K562 (cell line): Measurements from ENCODE around the gene ZDHHC24. TPM values are rescaled to one million over a fixed set of nuclear protein-coding genes. Genes with fewer than 3 reads are reported as not detected.

ENCODE experiments used
- CREM ChIP-seq: IDR thresholded peaks from 2 replicates; pipeline ENCODE4 v1.6.1; 2014; ENCODE audit warnings: antibody characterized with exemption, low read depth
- GABPA ChIP-seq: fragments of 200-800 bp; sonication (Bioruptor generic); conservative IDR thresholded peaks from 2 replicates; pipeline ENCODE4 v1.6.1; 2016; ENCODE audit warnings: low read depth, missing genetic modification characterization, missing compliant biosample characterization
- GATA2 ChIP-seq: sonication (generic); formaldehyde crosslinking; IDR thresholded peaks from 2 replicates; pipeline ENCODE4 v1.4.0; 2020; ENCODE audit warnings: mild to moderate bottlenecking, missing genetic modification reagents
- HDAC8 ChIP-seq: fragments of 450-650 bp; IDR thresholded peaks from 2 replicates; pipeline ENCODE4 v1.6.1; 2016; ENCODE audit warnings: mild to moderate bottlenecking, missing genetic modification characterization, moderate library complexity, missing compliant biosample characterization
- HMGN3 ChIP-seq: IDR thresholded peaks from 2 replicates; pipeline ENCODE4 v1.6.1; 2011; ENCODE audit warnings: borderline replicate concordance, low read depth, mild to moderate bottlenecking, mixed read lengths, low read length; ENCODE audit not compliant: insufficient read length; ENCODE audit errors: extremely low read depth
- LCOR ChIP-seq: sonication (generic); formaldehyde crosslinking; IDR thresholded peaks from 2 replicates; pipeline ENCODE4 v1.8.0; 2022; ENCODE audit warnings: mild to moderate bottlenecking, missing genetic modification reagents
- MTA1 ChIP-seq: fragments of 450-650 bp; IDR thresholded peaks from 2 replicates; pipeline ENCODE4 v1.6.1; 2017; ENCODE audit warnings: borderline replicate concordance
- PHB ChIP-seq: fragments of 250-450 bp; sonication (Bioruptor Pico); IDR thresholded peaks from 2 replicates; pipeline ENCODE4 v1.5.0; 2021
- PHF20 ChIP-seq: fragments of 450-650 bp; IDR thresholded peaks from 2 replicates; pipeline ENCODE4 v1.6.1; 2018; ENCODE audit not compliant: partially characterized antibody
- PHTF2 ChIP-seq: fragments of 250-450 bp; sonication (Bioruptor Pico); IDR thresholded peaks from 2 replicates; pipeline ENCODE4 v1.5.0; 2021; ENCODE audit warnings: mild to moderate bottlenecking
- POLR2G ChIP-seq: fragments of 200-400 bp; formaldehyde crosslinking; IDR thresholded peaks from 2 replicates; pipeline ENCODE4 v1.6.1; 2017; ENCODE audit warnings: low read depth, mild to moderate bottlenecking, antibody characterized with exemption, low read length, moderate library complexity
- POLR2H ChIP-seq: IDR thresholded peaks from 2 replicates; pipeline ENCODE4 v1.6.1; 2016; ENCODE audit warnings: missing genetic modification characterization, low read depth, mild to moderate bottlenecking, control low read depth, missing compliant biosample characterization, moderate library complexity
- RBM14 ChIP-seq: fragments of 200-400 bp; formaldehyde crosslinking; IDR thresholded peaks from 2 replicates; pipeline ENCODE4 v1.6.1; 2018; ENCODE audit warnings: low read depth, mild to moderate bottlenecking, low read length, moderate library complexity, borderline replicate concordance; ENCODE audit not compliant: insufficient read depth
- RBM17 ChIP-seq: fragments of 200-400 bp; formaldehyde crosslinking; IDR thresholded peaks from 2 replicates; pipeline ENCODE4 v1.6.1; 2017; ENCODE audit warnings: low read depth, mild to moderate bottlenecking, low read length, borderline replicate concordance
- STAT5B ChIP-seq: fragments of 250-450 bp; sonication (Bioruptor Pico); IDR thresholded peaks from 2 replicates; pipeline ENCODE4 v1.8.0; 2021; ENCODE audit warnings: mild to moderate bottlenecking, inconsistent platforms
- TBL1XR1 ChIP-seq, 2 experiments: IDR thresholded peaks; 2 replicates each; pipeline ENCODE4 v1.6.1; 2012; ENCODE audit warnings: improper control_type of control experiment in 2 of 2, low read length in 2 of 2, mild to moderate bottlenecking in 1 of 2
- TEAD2 ChIP-seq: fragments of 450-650 bp; IDR thresholded peaks from 2 replicates; pipeline ENCODE4 v1.6.1; 2016; ENCODE audit warnings: missing genetic modification characterization, control low read depth, missing compliant biosample characterization
- THRAP3 ChIP-seq: fragments of 450-650 bp; IDR thresholded peaks from 2 replicates; pipeline ENCODE4 v1.6.1; 2016; ENCODE audit warnings: mild to moderate bottlenecking, inconsistent platforms, borderline replicate concordance
- TRIM25 ChIP-seq: fragments of 450-650 bp; IDR thresholded peaks from 2 replicates; pipeline ENCODE4 v1.7.0; 2016; ENCODE audit warnings: borderline replicate concordance
- WHSC1 ChIP-seq: IDR thresholded peaks from one replicate; pipeline ENCODE4 v1.6.1; 2012; ENCODE audit warnings: low read length, control low read depth, inconsistent platforms
- ZBTB17 ChIP-seq: fragments of 450-650 bp; formaldehyde crosslinking; IDR thresholded peaks from 2 replicates; pipeline ENCODE4 v1.4.0; 2020; ENCODE audit warnings: mild to moderate bottlenecking
- ZNF165 ChIP-seq: fragments of 250-450 bp; sonication (Bioruptor Pico); IDR thresholded peaks from 2 replicates; pipeline ENCODE4 v1.4.0; 2020; ENCODE audit warnings: borderline replicate concordance
- ZNF280B ChIP-seq: fragments of 250-450 bp; sonication (Bioruptor Pico); IDR thresholded peaks from 2 replicates; pipeline ENCODE4 v1.5.1; 2021; ENCODE audit warnings: mild to moderate bottlenecking
- ZNF436 ChIP-seq: fragments of 250-450, 450-650 bp; sonication (Bioruptor Pico); formaldehyde crosslinking; IDR thresholded peaks from 2 replicates; pipeline ENCODE4 v1.7.0; 2020; ENCODE audit warnings: mild to moderate bottlenecking
- ZNF589 ChIP-seq: fragments of 200-800 bp; sonication (Bioruptor generic); IDR thresholded peaks from 2 replicates; pipeline ENCODE4 v1.6.1; 2016; ENCODE audit warnings: low read depth, missing genetic modification characterization, missing compliant biosample characterization
- ZNF79 ChIP-seq: fragments of 250-450 bp; sonication (Bioruptor Pico); IDR thresholded peaks from 2 replicates; pipeline ENCODE4 v1.4.0; 2020; ENCODE audit warnings: low read depth, mild to moderate bottlenecking, moderate library complexity
- ZZZ3 ChIP-seq: fragments of 450-650 bp; IDR thresholded peaks from 2 replicates; pipeline ENCODE4 v1.6.1; 2016; ENCODE audit warnings: antibody characterized with exemption, mild to moderate bottlenecking, moderate library complexity
- polyA plus RNA-seq, 8 experiments: library from polyadenylated mRNA; depleted of rRNA in 4 of 8; stranded (reverse) in 5 of 8; unstranded in 3 of 8; fragments of >200 nt; fragmentation: Nextera tagmentation in 2 of 8; fragmentation: Illumina TruSeq in 1 of 8; extraction: Ambion mirVana in 2 of 8; extraction: Trizol in 1 of 8; gene quantifications; 2 replicates each; pipeline versions ENCODE4 v1.2.1 to v1.2.3, GENCODE V29; 2011 to 2014; ENCODE audit warnings: inconsistent platforms in 1 of 8, missing spikeins in 1 of 8
- total RNA-seq, 7 experiments: library from RNA; depleted of rRNA in 6 of 7; stranded (reverse); fragments of >200 nt in 6 of 7; fragmentation: Illumina TruSeq in 2 of 7; extraction: Trizol in 2 of 7; gene quantifications; 2 replicates each; pipeline versions ENCODE4 v1.2.1 to v1.2.3, GENCODE V29; 2011 to 2021; ENCODE audit warnings: low replicate concordance in 1 of 7

ZDHHC24 gene
- total and polyA plus RNA-seq, 9 of the 15 experiments (the other 6 are each of a cell fraction or from before 2014, with no cell fraction given), result 0.45 to 11.2 (median 2.7) TPM

- TF ChIP-seq ZNF589, result no peak
- TF ChIP-seq MTA1, result no peak
- TF ChIP-seq PHF20, result no peak
- TF ChIP-seq THRAP3, result no peak
- TF ChIP-seq HMGN3, result no peak
- peak; percentile 97 for TF ChIP-seq POLR2G
- TF ChIP-seq WHSC1, result no peak
- TF ChIP-seq POLR2H (tag), result no peak
- no peak for TF ChIP-seq RBM14
- TF ChIP-seq TEAD2 (tag), result no peak
- no peak for TF ChIP-seq RBM17
- no peak for TF ChIP-seq ZNF165 (CRISPR knock-in tag)
- peak in 1 of 2 experiments; percentile 10; a peak in 1 of 4 replicates for TF ChIP-seq TBL1XR1 (IDR thresholded peaks at IDR 0.05; ENCODE audit: low read length in 2 of 2)
- peak; percentile 79 for TF ChIP-seq ZBTB17
- no peak for TF ChIP-seq TRIM25
- no peak for TF ChIP-seq HDAC8 (tag)
- no peak for TF ChIP-seq ZNF436 (CRISPR knock-in tag)
- no peak for TF ChIP-seq GATA2 (CRISPR knock-in tag)
- no peak for TF ChIP-seq PHTF2 (CRISPR knock-in tag)
- TF ChIP-seq GABPA (tag), result no peak
- TF ChIP-seq ZNF79 (CRISPR knock-in tag), result no peak
- peak; percentile 46 for TF ChIP-seq CREM
- TF ChIP-seq ZNF280B (CRISPR knock-in tag), result no peak
- TF ChIP-seq LCOR (CRISPR knock-in tag), result 0 out of 2 replicates have a peak, but pooled peaks have one; percentile 49
- TF ChIP-seq PHB (CRISPR knock-in tag), result no peak
- TF ChIP-seq ZZZ3, result no peak
- TF ChIP-seq STAT5B, result no peak
Measured at GRCh38 chr11:66592457-66593302, 46.8 kb upstream of the ZDHHC24 start, which contains the start of the genes CCDC87 and CCS (continued).
